IPS DF 4.7 (cell line): ENCODE data around the gene PCDH9.

Experiments used
- DNase-seq: peaks from one replicate; pipeline ENCODE4 v3.0.0-alpha.2; 2013; ENCODE audit warnings: low spot score; ENCODE audit errors: extremely low read depth

Gene PCDH9

GRCh38 chr13:67224148-67224846 lies 5.8 kb downstream of the PCDH9 start:
- no peak for DNase-seq

GRCh38 chr13:67223742-67224141 lies 6.4 kb downstream of the PCDH9 start:
- DNase-seq: no peak

- no peak for DNase-seq
Measured at GRCh38 chr13:67223024-67223423, 7.1 kb downstream of the PCDH9 start.

GRCh38 chr13:67221630-67222226 lies 8.4 kb downstream of the PCDH9 start:
- DNase-seq: no peak

- no peak for DNase-seq
Measured at GRCh38 chr13:67219113-67219512, 11.0 kb downstream of the PCDH9 start.

- no peak for DNase-seq
Measured at GRCh38 chr13:67217880-67218279, 12.3 kb downstream of the PCDH9 start.

GRCh38 chr13:67216864-67217263 lies 13.3 kb downstream of the PCDH9 start:
- no peak for DNase-seq

GRCh38 chr13:67210208-67210607 lies 19.9 kb downstream of the PCDH9 start:
- no peak for DNase-seq

GRCh38 chr13:67208552-67208951 lies 21.6 kb downstream of the PCDH9 start:
- DNase-seq: no peak

GRCh38 chr13:67204764-67205163 lies 25.4 kb downstream of the PCDH9 start:
- no peak for DNase-seq

- DNase-seq: no peak
Measured at GRCh38 chr13:67200605-67201004, 29.5 kb downstream of the PCDH9 start.

GRCh38 chr13:67200183-67200582 lies 30.0 kb downstream of the PCDH9 start:
- no peak for DNase-seq

GRCh38 chr13:67197704-67198103 lies 32.4 kb downstream of the PCDH9 start:
- DNase-seq: no peak

- DNase-seq: no peak
Measured at GRCh38 chr13:67193979-67194378, 36.2 kb downstream of the PCDH9 start.

GRCh38 chr13:67192751-67193150 lies 37.4 kb downstream of the PCDH9 start:
- DNase-seq: no peak

- no peak for DNase-seq
Measured at GRCh38 chr13:67186995-67187569, 43.1 kb downstream of the PCDH9 start.

- DNase-seq: no peak
Measured at GRCh38 chr13:67184247-67184646, 45.9 kb downstream of the PCDH9 start.

GRCh38 chr13:67183151-67183550 lies 47.0 kb downstream of the PCDH9 start:
- no peak for DNase-seq

GRCh38 chr13:67175836-67176459 lies 54.2 kb downstream of the PCDH9 start:
- DNase-seq: no peak

GRCh38 chr13:67168384-67168783 lies 61.8 kb downstream of the PCDH9 start:
- DNase-seq: no peak

- no peak for DNase-seq
Measured at GRCh38 chr13:67167420-67167819, 62.7 kb downstream of the PCDH9 start.

- DNase-seq: no peak
Measured at GRCh38 chr13:67161176-67161575, 69.0 kb downstream of the PCDH9 start.
